Eye (tissue), 1 donor: ENCODE measurements around the gene MSH5.
"Not testable (repeated sequence)": the region's sequence is repeated elsewhere in the genome, so short reads cannot be mapped to it uniquely, and the experiment has no call there.

Experiments used
- DNase-seq: peaks from one replicate; pipeline ENCODE4 v3.0.0-alpha.2; 2015

The MSH5 gene

GRCh38 chr6:31808599-31808998 is 68.8 kb downstream of the MSH5 start:
- not testable (repeated sequence) for DNase-seq

- no peak for DNase-seq
Measured at GRCh38 chr6:31811645-31812044, 71.8 kb downstream of the MSH5 start.
